ENCODE measurements around the gene EPHA4.
"Not testable (repeated sequence)": the region's sequence is repeated elsewhere in the genome, so short reads cannot be mapped to it uniquely, and the experiment has no call there.

Gene EPHA4

GRCh38 chr2:221518201-221518934, 53.7 kb downstream of the EPHA4 start:
- H3K4me3 ChIP-seq (ENCODE audit: low read length), result no peak overlapping the region
- no peak for TF ChIP-seq CTCF (conservative IDR thresholded peaks at IDR 0.05; ENCODE audit: low read length)
- DNase-seq (ENCODE audit: low read depth), result no peak

GRCh38 chr2:221517696-221518151, 54.4 kb downstream of the EPHA4 start:
- DNase-seq (ENCODE audit: low read depth), result peak; percentile 80
- TF ChIP-seq CTCF (conservative IDR thresholded peaks at IDR 0.05; ENCODE audit: low read length), result no peak
- no peak overlapping the region for H3K4me3 ChIP-seq (ENCODE audit: low read length)

- H3K4me3 ChIP-seq (ENCODE audit: low read length), result no peak overlapping the region
- no peak for DNase-seq (ENCODE audit: low read depth)
- TF ChIP-seq CTCF (conservative IDR thresholded peaks at IDR 0.05; ENCODE audit: low read length), result no peak
Measured at GRCh38 chr2:221517146-221517695, 54.9 kb downstream of the EPHA4 start.

- TF ChIP-seq CTCF (conservative IDR thresholded peaks at IDR 0.05; ENCODE audit: low read length), result no peak
- no peak overlapping the region for H3K4me3 ChIP-seq (ENCODE audit: low read length)
- DNase-seq (ENCODE audit: low read depth), result no peak
Measured at GRCh38 chr2:221515864-221516263, 56.2 kb downstream of the EPHA4 start.

GRCh38 chr2:221514305-221515040, 57.6 kb downstream of the EPHA4 start:
- DNase-seq (ENCODE audit: low read depth), result no peak
- no peak for TF ChIP-seq CTCF (conservative IDR thresholded peaks at IDR 0.05; ENCODE audit: low read length)
- no peak overlapping the region for H3K4me3 ChIP-seq (ENCODE audit: low read length)

- no peak overlapping the region for H3K4me3 ChIP-seq (ENCODE audit: low read length)
- TF ChIP-seq CTCF (conservative IDR thresholded peaks at IDR 0.05; ENCODE audit: low read length), result no peak
- no peak for DNase-seq (ENCODE audit: low read depth)
Measured at GRCh38 chr2:221513232-221513631, 58.9 kb downstream of the EPHA4 start.

GRCh38 chr2:221511325-221511724, 60.8 kb downstream of the EPHA4 start:
- not testable (repeated sequence) for DNase-seq (ENCODE audit: low read depth); H3K4me3 ChIP-seq (ENCODE audit: low read length)

Data from AG10803 (cell line).